Mesenchymal stem cell (in vitro differentiated cells and primary cell): ENCODE results near the gene MUC7.

ENCODE experiments used
- DNase-seq: peaks from one replicate; pipeline ENCODE4 v3.0.0-alpha.2; 2013
- H2AFZ ChIP-seq: one replicate; pipeline ENCODE4 v1.6.1; 2013; ENCODE audit warnings: low read depth, mild to moderate bottlenecking, control low read depth, inconsistent platforms, low read length, moderate library complexity
- H2AK5ac ChIP-seq: 2 replicates; pipeline ENCODE4 v1.6.1; 2013; ENCODE audit warnings: low read length, moderate library complexity, mild to moderate bottlenecking, inconsistent platforms; ENCODE audit not compliant: severe bottlenecking
- H2BK120ac ChIP-seq: one replicate; pipeline ENCODE4 v1.6.1; 2013; ENCODE audit warnings: low read depth, mild to moderate bottlenecking, inconsistent platforms, low read length, moderate library complexity
- H2BK12ac ChIP-seq, 2 experiments: one replicate each; pipeline ENCODE4 v1.6.1; 2013; ENCODE audit warnings: inconsistent platforms in 2 of 2, low read length in 2 of 2, mild to moderate bottlenecking in 2 of 2, moderate library complexity in 2 of 2, control low read depth in 1 of 2
- H2BK15ac ChIP-seq: one replicate; pipeline ENCODE4 v1.6.1; 2013; ENCODE audit warnings: mild to moderate bottlenecking, low read depth, inconsistent platforms; ENCODE audit not compliant: poor library complexity, severe bottlenecking
- H2BK5ac ChIP-seq: 2 replicates; pipeline ENCODE4 v1.6.1; 2013; ENCODE audit warnings: low read depth, mild to moderate bottlenecking, low read length, control low read depth, inconsistent platforms; ENCODE audit not compliant: poor library complexity, severe bottlenecking
- H3K14ac ChIP-seq, 2 experiments: one replicate each; pipeline ENCODE4 v1.6.1; 2013; ENCODE audit warnings: inconsistent platforms in 2 of 2, low read length in 2 of 2, control low read depth in 1 of 2, mild to moderate bottlenecking in 1 of 2, moderate library complexity in 1 of 2
- H3K18ac ChIP-seq, 2 experiments: one replicate each; pipeline ENCODE4 v1.6.1; 2013; ENCODE audit warnings: inconsistent platforms in 2 of 2, low read length in 2 of 2, control low read depth in 1 of 2, low read depth in 1 of 2, mild to moderate bottlenecking in 1 of 2
- H3K23ac ChIP-seq, 2 experiments: one replicate each; pipeline ENCODE4 v1.6.1; 2013; ENCODE audit warnings: inconsistent platforms in 2 of 2, low read length in 2 of 2, mild to moderate bottlenecking in 2 of 2, moderate library complexity in 2 of 2, control low read depth in 1 of 2
- H3K27ac ChIP-seq: 2 replicates; pipeline ENCODE4 v1.5.1; 2013; ENCODE audit warnings: mild to moderate bottlenecking, moderate library complexity, low read length, control low read depth, inconsistent platforms; ENCODE audit not compliant: poor library complexity, severe bottlenecking
- H3K27me3 ChIP-seq, 2 experiments: 2 replicates each; pipeline versions ENCODE4 v1.6.1 to v1.7.0; 2013; ENCODE audit warnings: low read length in 2 of 2, mild to moderate bottlenecking in 2 of 2, moderate library complexity in 2 of 2, control low read depth in 1 of 2, inconsistent platforms in 1 of 2; ENCODE audit not compliant: control insufficient read depth in 1 of 2, insufficient read depth in 1 of 2
- H3K36me3 ChIP-seq, 2 experiments: 2 replicates each; pipeline versions ENCODE4 v1.6.1 to v1.7.0; 2013; ENCODE audit warnings: low read length in 2 of 2, control low read depth in 1 of 2, inconsistent platforms in 1 of 2, low read depth in 1 of 2, mild to moderate bottlenecking in 1 of 2; ENCODE audit not compliant: insufficient read depth in 2 of 2, control insufficient read depth in 1 of 2
- H3K4ac ChIP-seq, 2 experiments: one replicate each; pipeline ENCODE4 v1.6.1; 2013; ENCODE audit warnings: inconsistent platforms in 2 of 2, low read length in 2 of 2, mild to moderate bottlenecking in 2 of 2, moderate library complexity in 2 of 2, control low read depth in 1 of 2, low read depth in 1 of 2
- H3K4me1 ChIP-seq: 2 replicates; pipeline ENCODE4 v1.6.1; 2013; ENCODE audit warnings: low read depth, low read length, control low read depth; ENCODE audit not compliant: control insufficient read depth, insufficient read depth
- H3K4me2 ChIP-seq: 2 replicates; pipeline ENCODE4 v1.6.1; 2013; ENCODE audit warnings: low read length, mild to moderate bottlenecking, inconsistent platforms; ENCODE audit not compliant: poor library complexity, severe bottlenecking
- H3K4me3 ChIP-seq, 2 experiments: 2 replicates each; pipeline versions ENCODE4 v1.5.1 to v1.7.0; 2013; ENCODE audit warnings: low read length in 2 of 2, mild to moderate bottlenecking in 2 of 2, control low read depth in 1 of 2, low read depth in 1 of 2; ENCODE audit not compliant: insufficient read depth in 1 of 2
- H3K79me1 ChIP-seq: replicated peaks from 2 replicates; pipeline ENCODE4 v1.6.1; 2013; ENCODE audit warnings: mild to moderate bottlenecking, control low read depth, low read length, inconsistent platforms; ENCODE audit not compliant: poor library complexity, severe bottlenecking
- H3K9ac ChIP-seq: 2 replicates; pipeline ENCODE4 v1.7.0; 2013; ENCODE audit warnings: mild to moderate bottlenecking, low read length, moderate library complexity
- H3K9me3 ChIP-seq: 2 replicates; pipeline ENCODE4 v1.7.0; 2013; ENCODE audit warnings: mild to moderate bottlenecking, low read length; ENCODE audit not compliant: control insufficient read depth
- H4K8ac ChIP-seq: one replicate; pipeline ENCODE4 v1.6.1; 2013; ENCODE audit warnings: inconsistent platforms, mild to moderate bottlenecking, low read length, moderate library complexity
- H4K91ac ChIP-seq: one replicate; pipeline ENCODE4 v1.6.1; 2013; ENCODE audit warnings: mild to moderate bottlenecking, low read length, inconsistent platforms
- WGBS: methylation state at CpG from one replicate; pipeline ENCODE4 v1.1.7; 2013; ENCODE audit warnings: mixed read lengths; 5-methylcytosine and 5-hydroxymethylcytosine counted together

Gene MUC7

DNA sequence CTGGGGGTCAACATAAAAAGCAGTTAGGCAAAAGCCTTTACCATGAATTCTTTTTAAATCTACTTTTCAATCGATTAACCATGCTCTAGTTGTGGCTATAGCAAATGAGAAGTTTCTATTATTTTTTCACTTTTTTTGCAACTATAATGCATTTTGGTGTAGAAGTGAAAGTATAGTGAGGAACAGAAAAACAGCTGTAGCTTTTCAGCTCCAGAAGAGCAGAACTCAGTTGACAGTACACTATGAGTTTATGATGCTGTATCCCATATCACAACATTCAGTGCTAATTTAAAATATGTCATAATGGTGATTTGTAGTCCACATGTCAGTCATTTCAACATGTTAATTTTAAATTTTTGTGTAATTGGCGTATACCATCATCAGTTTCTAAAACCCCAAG lies 8.7 kb upstream of the MUC7 start:
- H2AFZ ChIP-seq: no peak overlapping the region
- no peak overlapping the region for H3K14ac ChIP-seq
- no peak overlapping the region for H3K27ac ChIP-seq
- H3K4me1 ChIP-seq: no peaks in the 10 kb centered on the region
- no peak overlapping the region for H4K8ac ChIP-seq
- H4K91ac ChIP-seq: no peak overlapping the region
- no peak for DNase-seq
- no peak overlapping the region for H2BK5ac ChIP-seq
- no peak overlapping the region for H2BK15ac ChIP-seq
- no peak overlapping the region for H3K4me3 ChIP-seq
- H2BK120ac ChIP-seq: no peak overlapping the region
- H2BK12ac ChIP-seq: no peak overlapping the region
- no peak overlapping the region for H2AK5ac ChIP-seq
- no peaks in the 10 kb centered on the region for H3K36me3 ChIP-seq
- H3K4ac ChIP-seq: no peak overlapping the region
- no peak overlapping the region for H3K9ac ChIP-seq
- H3K27me3 ChIP-seq: no peaks in the 10 kb centered on the region
- H3K79me1 ChIP-seq: no peaks in the 10 kb centered on the region
- WGBS: 38% methylated on average over 1 of the region's 2 CpGs
- no peak overlapping the region for H3K23ac ChIP-seq
- H3K4me2 ChIP-seq: no peak overlapping the region
- no peaks in the 10 kb centered on the region for H3K9me3 ChIP-seq
- H3K18ac ChIP-seq: no peak overlapping the region

DNA sequence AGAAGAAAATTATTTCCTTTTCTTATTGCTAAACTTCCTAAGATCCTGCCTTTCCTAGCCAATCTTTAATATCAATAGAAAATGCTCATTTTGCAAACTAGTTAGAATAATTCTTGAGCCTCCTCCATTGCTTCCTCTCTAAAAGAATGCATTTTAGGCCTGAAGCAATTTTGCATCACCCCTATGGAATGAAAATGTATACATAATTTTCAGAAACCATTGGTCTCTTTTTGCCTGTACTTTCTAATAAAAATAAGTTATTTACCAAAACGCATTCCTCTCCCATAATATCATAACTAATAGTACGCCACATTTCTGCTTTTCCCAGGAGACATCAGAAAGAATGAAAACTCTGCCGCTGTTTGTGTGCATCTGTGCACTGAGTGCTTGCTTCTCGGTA lies 1.7 kb downstream of the MUC7 start:
- H3K36me3 ChIP-seq: no peaks in the 10 kb centered on the region
- WGBS: 75% methylated on average over 4 of the region's 4 CpGs
- no peak overlapping the region for H3K4me2 ChIP-seq
- no peaks in the 10 kb centered on the region for H3K4me1 ChIP-seq
- no peak overlapping the region for H3K18ac ChIP-seq
- H2BK15ac ChIP-seq: no peak overlapping the region
- no peak overlapping the region for H3K23ac ChIP-seq
- H2BK5ac ChIP-seq: no peak overlapping the region
- no peak overlapping the region for H2AFZ ChIP-seq
- H3K27me3 ChIP-seq: no peaks in the 10 kb centered on the region
- H2BK12ac ChIP-seq: no peak overlapping the region
- no peak overlapping the region for H3K14ac ChIP-seq
- no peak overlapping the region for H3K9ac ChIP-seq
- no peak overlapping the region for H4K91ac ChIP-seq
- H3K4ac ChIP-seq: no peak overlapping the region
- no peak overlapping the region for H3K27ac ChIP-seq
- no peaks in the 10 kb centered on the region for H3K9me3 ChIP-seq
- H3K4me3 ChIP-seq: no peak overlapping the region
- DNase-seq: no peak
- no peak overlapping the region for H4K8ac ChIP-seq
- no peak overlapping the region for H2BK120ac ChIP-seq
- H2AK5ac ChIP-seq: no peak overlapping the region
- H3K79me1 ChIP-seq: no peaks in the 10 kb centered on the region

DNA sequence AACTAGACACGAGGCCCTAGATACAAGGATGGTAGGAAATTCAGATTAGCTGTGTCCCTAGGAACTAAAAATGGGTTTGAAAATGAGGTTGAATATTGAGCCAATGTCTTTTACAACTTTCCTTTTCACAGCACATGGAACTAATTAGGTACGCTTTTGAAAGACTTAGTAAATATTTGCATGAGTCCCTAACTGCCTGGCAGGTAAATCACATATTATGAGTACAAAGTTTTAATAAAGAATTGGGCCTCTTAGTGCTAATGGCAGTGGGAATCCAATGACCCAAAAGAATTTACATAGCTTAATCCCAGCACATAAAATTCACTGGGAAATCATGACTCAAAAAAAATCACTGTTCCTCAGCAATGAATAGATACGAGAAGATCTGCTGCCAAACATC lies 16.8 kb downstream of the MUC7 start:
- Histone ChIP-seq H2BK5ac (no peak overlapping the region), H2BK12ac (no peak overlapping the region), H3K9ac (no peak overlapping the region), H2AK5ac (no peak overlapping the region), H2BK15ac (no peak overlapping the region), H3K4ac (no peak overlapping the region), H3K27ac (no peak overlapping the region), H2BK120ac (no peak overlapping the region), H3K18ac (no peak overlapping the region), H3K79me1 (no peaks in the 10 kb centered on the region), H3K14ac (no peak overlapping the region), H3K4me1 (no peaks in the 10 kb centered on the region), H3K23ac (no peak overlapping the region), H2AFZ (no peak overlapping the region), H3K9me3 (no peaks in the 10 kb centered on the region), H3K4me3 (no peak overlapping the region), H4K91ac (no peak overlapping the region), H3K4me2 (no peak overlapping the region), H4K8ac (no peak overlapping the region), H3K36me3 (no peaks in the 10 kb centered on the region), H3K27me3 (peaks cover 0 to 4% of the 10 kb centered on the region in 2 experiments)
- DNase-seq: no peak
- 81% methylated on average over 2 of the region's 3 CpGs for WGBS

DNA sequence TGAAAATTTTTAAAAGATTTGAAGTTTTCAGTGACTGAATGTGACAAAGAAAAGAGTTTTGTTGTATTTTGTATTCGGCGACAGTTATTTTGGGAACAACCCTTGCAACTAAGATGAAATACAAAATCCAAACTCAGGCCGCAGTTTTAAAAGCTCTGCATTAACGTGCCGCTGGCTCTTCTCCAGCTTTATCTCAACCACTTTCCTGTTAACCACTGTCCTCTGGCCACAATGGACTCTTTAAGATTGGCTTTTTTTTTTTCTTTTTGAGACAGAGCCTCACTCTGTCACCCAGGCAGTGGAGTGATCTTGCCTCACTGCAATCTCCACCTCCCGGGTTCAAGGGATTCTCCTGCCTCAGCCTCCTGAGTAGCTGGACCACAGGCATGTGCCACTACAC lies 24.2 kb downstream of the MUC7 start:
- Histone ChIP-seq H4K91ac (no peak overlapping the region), H4K8ac (no peak overlapping the region), H3K23ac (no peak overlapping the region), H3K36me3 (no peaks in the 10 kb centered on the region), H3K27me3 (no peaks in the 10 kb centered on the region), H3K18ac (no peak overlapping the region), H3K79me1 (no peaks in the 10 kb centered on the region), H2BK15ac (no peak overlapping the region), H2AK5ac (no peak overlapping the region), H3K4ac (no peak overlapping the region), H2AFZ (no peak overlapping the region), H3K27ac (no peak overlapping the region), H2BK12ac (no peak overlapping the region), H2BK120ac (no peak overlapping the region), H2BK5ac (no peak overlapping the region), H3K4me3 (no peak overlapping the region), H3K4me2 (no peak overlapping the region), H3K9ac (no peak overlapping the region), H3K14ac (no peak overlapping the region), H3K4me1 (no peaks in the 10 kb centered on the region), H3K9me3 (no peaks in the 10 kb centered on the region)
- DNase-seq: no peak
- WGBS: 82% methylated on average over 6 of the region's 6 CpGs
